Measurements from ENCODE around the gene APH1B.

DNA sequence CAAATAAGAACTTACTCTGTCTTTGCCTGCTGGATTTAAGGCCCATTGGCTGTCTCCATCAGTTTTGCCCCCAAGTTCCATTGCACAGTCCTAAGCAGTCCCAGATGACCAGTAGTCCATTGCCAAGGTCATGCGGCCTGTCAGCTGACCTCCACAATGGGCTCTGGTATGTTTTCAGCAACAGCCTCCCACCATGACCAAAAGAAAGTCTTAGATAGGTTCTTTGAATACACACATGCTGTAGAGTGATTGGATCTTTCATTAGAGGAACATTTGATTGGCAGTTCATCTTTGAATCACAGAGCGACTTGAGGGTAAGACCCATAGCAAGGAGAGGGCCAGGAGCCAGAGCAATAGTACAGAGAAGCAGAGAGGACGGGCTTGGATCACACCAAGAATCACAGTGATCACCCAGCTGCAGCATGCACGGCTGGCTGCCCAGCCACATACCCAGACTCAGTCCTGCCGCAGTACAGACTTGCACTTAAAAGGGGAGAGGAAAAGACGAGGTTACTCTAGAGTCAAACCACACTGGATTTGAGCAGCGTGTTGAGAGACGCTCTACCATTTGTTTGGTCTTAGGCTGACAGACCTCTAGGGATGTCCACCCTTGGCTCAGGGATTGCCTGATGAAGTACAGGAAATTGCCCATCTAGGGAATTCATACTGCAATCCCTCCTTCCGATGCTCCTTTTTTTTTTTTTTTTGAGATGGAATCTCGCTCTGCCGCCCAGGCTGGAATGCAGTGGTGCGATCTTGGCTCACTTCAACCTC is 50.4 kb downstream of the APH1B start:
- TF ChIP-seq POLR2AphosphoS5 (IDR thresholded peaks at IDR 0.05) = no peak
- TF ChIP-seq, protein P1, sequence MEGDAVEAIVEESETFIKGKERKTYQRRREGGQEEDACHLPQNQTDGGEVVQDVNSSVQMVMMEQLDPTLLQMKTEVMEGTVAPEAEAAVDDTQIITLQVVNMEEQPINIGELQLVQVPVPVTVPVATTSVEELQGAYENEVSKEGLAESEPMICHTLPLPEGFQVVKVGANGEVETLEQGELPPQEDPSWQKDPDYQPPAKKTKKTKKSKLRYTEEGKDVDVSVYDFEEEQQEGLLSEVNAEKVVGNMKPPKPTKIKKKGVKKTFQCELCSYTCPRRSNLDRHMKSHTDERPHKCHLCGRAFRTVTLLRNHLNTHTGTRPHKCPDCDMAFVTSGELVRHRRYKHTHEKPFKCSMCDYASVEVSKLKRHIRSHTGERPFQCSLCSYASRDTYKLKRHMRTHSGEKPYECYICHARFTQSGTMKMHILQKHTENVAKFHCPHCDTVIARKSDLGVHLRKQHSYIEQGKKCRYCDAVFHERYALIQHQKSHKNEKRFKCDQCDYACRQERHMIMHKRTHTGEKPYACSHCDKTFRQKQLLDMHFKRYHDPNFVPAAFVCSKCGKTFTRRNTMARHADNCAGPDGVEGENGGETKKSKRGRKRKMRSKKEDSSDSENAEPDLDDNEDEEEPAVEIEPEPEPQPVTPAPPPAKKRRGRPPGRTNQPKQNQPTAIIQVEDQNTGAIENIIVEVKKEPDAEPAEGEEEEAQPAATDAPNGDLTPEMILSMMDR (IDR thresholded peaks at IDR 0.05) = no peak
- TF ChIP-seq POLR2A (IDR thresholded peaks at IDR 0.05) = no peak

All from prostate gland (tissue), 2 donors.